ENCODE results near the gene YIPF4.
"Not testable (repeated sequence)": the region's sequence is repeated elsewhere in the genome, so short reads cannot be mapped to it uniquely, and the experiment has no call there.

The YIPF4 gene

DNA sequence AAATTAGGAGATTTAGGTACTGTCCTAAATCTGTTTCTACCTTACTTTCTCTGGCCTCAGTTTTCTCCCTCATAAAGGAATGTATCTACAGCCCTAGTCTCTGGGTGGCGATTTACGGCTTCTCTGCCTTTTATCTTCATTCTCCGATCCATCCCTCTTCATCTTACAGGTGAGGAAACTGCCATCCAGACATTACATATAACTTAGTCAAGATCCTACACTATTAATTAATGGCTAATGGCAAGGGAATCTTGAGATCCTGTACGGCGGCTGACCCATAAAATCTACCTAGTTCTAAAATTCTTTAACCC is 386 bp upstream of the YIPF4 start:
- intact Hi-C loops (cut with DNase I), result loop anchor here (5.0 kb wide), 1 partner anchor 80 kb away; the partner anchor contains the start of gene BIRC6
- peak in 1 of 42 donors; percentile 20 for DNase-seq

DNA sequence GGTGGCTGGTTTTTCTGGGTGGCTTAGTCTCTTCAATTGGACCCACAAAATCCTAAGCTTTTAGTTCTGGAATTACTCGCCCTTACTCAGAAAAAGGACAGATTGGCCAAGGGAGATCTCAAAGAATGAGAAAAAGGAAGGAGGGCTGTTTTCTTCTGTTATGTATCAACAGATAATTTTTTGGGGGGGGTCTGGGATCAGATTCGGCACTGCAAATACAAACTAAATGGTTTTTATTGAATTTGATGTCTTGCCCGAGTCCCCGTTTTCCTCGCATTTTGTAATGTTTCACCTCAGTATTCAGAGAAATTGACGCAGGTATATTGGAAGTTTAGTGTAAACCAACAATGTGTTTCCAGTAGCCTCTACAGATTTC is 762 bp downstream of the YIPF4 start:
- intact Hi-C loops (cut with DNase I), result loop anchor here (5.0 kb wide), 1 partner anchor 79 kb away; the partner anchor contains the start of gene BIRC6
- no peak for DNase-seq

GRCh38 chr2:32284321-32284720 is 6.6 kb downstream of the YIPF4 start:
- intact Hi-C loops (cut with DNase I), result loop anchor here (2.0 kb wide), 1 partner anchor 22 kb away; no protein-coding TSS in a partner anchor
- DNase-seq, result no peak

DNA sequence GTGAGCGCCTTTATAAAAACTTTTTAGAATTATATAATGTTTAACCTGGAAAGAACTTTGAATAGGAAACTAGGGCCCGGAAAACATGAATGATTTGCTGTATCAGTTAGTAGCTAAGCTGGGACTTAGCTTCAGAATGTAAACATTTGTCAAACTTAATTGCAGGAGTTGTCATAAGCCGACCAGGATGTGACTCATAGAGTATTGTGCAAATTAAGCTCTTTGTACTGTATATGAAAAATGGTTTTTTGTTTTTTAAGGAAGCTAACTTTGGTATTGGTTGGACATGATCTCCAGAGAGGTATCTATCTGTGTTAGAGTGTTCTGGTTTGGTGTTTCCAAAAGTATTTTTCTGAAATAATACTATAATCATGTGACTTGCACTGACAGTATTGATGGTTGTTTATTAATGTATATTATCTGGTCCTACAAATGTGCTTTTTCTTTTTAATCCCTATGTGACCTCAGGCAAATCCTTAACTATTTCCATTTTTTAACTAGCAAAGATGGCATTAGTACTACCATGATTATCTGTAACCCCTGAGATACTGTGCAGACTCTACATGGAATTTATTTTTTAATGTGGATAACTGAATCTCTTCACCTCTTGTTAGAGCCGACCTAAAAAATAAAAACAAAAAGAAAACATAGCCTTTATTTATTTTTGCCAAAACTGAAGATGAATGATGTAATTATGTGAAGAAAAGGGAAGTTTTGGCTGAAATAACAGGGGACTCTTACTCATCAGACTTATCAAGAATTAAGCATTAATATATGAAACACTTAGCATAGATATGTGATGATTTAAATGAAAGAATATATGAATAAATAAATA is 11.7 kb downstream of the YIPF4 start:
- no peak for DNase-seq
- intact Hi-C loops (cut with DNase I), result no loop called here

GRCh38 chr2:32290000-32290339 is 12.3 kb downstream of the YIPF4 start:
- DNase-seq, result no peak
- intact Hi-C loops (cut with DNase I), result no loop called here

GRCh38 chr2:32291746-32292145 is 14.0 kb downstream of the YIPF4 start:
- intact Hi-C loops (cut with DNase I), result no loop called here
- no peak for DNase-seq

DNA sequence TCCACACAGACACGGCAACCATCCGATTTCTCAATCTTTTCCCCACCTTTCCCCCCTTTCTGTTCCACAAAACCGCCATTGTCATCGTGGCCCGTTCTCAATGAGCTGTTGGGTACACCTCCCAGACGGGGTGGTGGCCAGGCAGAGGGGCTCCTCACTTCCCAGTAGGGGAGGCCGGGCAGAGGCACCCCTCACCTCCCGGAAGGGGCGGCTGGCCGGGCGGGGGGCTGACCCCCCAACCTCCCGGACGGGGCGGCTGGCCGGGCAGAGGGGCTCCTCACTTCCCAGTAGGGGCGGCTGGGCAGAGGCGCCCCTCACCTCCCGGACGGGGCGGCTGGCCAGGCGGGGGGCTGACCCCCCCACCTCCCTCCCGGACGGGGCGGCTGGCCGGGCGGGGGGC is 15.8 kb downstream of the YIPF4 start:
- intact Hi-C loops (cut with DNase I); DNase-seq: not testable (repeated sequence)

DNA sequence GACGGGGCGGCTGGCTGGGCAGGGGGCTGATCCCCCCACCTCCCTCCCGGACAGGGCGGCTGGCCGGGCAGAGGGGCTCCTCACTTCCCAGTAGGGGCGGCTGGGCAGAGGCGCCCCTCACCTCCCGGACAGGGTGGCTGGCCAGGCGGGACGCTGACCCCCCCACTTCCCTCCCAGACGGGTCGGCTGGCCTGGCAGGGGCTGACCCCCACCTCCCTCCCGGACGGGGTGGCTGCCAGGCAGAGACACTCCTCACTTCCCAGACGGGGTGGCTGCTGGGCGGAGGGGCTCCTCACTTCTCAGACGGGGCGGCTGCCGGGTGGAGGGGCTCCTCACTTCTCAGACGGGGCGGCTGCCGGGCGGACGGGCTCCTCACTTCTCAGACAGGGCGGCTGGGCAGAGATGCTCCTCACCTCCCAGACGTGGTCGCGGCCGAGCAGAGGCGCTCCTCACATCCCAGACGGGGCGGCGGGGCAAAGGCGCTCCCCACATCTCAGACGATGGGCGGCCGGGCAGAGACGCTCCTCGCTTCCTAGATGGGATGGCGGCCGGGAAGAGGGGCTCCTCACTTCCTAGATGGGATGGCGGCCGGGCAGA is 16.4 kb downstream of the YIPF4 start:
- intact Hi-C loops (cut with DNase I); DNase-seq: not testable (repeated sequence)

DNA sequence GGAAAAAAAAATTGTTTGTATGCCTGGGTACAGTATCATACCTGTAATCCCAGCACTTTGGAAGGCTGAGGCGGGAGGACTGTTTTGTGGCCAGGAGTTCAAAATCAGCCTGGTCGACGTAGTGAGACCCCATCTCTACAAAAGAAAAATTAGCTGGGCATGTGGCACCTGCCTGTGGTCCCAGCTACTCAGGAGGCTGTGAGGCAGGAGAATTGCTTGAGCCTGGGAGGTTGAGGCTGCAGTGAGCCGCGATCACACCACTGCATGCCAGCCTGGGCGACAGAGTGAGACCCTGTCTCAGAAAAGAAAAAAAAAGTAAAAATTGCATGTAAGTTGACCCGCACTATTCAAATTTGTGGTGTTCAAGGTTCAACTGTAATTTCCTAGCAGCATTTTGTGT is 32.9 kb downstream of the YIPF4 start:
- intact Hi-C loops (cut with DNase I), result no loop called here
- DNase-seq, result no peak

- intact Hi-C loops (cut with DNase I), result no loop called here
- no peak for DNase-seq
These were observed 37.2 kb downstream of the YIPF4 start for GRCh38 chr2:32314886-32315285.

- DNase-seq; intact Hi-C loops (cut with DNase I): not testable (repeated sequence)
These were observed 51.0 kb downstream of the YIPF4 start for GRCh38 chr2:32328679-32329078.

DNA sequence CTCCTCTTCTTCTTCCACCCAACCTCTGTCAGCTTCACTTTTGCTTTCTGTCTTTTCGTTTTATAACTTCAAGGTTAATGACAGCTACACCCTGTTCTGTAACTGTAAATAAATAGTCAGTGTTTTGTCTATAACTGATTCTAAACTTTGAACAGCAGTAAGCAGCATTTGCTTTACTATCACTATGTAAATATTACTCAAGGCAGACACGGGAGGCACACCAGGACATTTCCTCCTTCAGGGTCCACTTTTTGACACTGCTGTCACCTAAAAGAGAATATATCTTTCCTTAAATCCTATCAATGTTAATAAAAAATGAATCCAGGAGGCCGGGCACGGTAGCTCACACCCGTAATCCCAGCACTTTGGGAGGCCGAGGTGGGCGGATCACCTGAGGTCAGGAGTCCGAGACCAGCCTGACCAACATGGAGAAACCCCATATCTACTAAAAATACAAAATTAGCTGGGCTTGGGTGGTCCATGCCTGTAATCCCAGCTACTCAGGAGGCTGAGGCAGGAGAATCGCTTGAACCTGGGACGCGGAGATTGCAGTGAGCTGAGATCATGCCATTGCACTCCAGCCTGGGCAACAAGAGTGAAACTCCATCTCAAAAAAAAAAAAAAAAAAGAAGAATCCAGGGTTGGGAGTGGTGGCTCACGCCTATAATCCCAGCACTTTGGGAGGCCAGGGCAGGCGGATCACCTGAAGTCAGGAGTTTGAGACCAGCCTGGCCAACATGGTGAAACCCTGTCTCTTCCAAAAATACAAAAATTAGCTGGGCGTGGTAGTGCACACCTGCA is 51.7 kb downstream of the YIPF4 start:
- intact Hi-C loops (cut with DNase I), result not testable (repeated sequence)

DNA sequence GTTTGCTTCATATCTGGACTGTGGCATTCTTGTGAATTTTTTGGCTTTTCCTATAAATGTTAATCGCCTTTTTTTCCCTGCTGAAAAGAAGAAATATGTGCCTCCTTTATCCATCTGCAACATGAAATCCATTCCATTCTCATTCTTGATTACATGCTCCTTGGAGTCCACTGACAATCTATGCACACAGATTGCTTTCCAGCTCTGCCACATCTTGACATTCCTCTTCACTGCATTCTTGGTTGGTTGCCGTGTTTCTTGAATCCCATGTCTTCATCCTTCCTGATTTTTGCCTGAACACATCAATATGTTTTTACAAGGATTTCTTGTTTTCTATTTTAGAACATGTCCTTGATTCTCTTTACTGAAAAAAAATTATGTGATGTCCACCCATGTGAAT is 52.4 kb downstream of the YIPF4 start:
- DNase-seq, result no peak
- intact Hi-C loops (cut with DNase I), result no loop called here

More for the DNA sequence above, 51.7 kb downstream of the YIPF4 start:
- DNase-seq, result not testable (repeated sequence)

DNA sequence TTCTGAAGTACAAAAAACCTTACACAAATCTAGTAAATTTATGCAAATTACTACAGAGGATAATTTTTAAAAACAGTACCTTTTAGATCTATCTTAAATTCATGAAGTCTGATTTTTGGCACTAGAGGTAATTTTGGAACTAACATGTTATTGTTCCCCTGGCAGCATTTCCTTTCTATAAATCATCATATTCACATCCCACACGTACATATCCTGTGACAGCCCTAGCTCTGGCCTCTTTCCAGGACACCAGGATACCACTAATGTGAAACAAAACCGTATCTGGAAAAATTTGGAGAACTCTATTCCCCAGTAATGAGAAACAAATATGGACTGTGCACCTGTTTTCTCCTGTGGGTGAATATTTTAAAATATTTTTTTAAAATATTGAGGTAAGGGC is 65.1 kb downstream of the YIPF4 start:
- peak in 1 of 42 donors; percentile 18 for DNase-seq
- intact Hi-C loops (cut with DNase I), result no loop called here

GRCh38 chr2:32350797-32351196 is 73.1 kb downstream of the YIPF4 start:
- intact Hi-C loops (cut with DNase I), result loop anchor here (10.0 kb wide), 1 partner anchor 316 kb away; the partner anchor contains the start of gene DPY30
- DNase-seq, result not testable (repeated sequence)

GRCh38 chr2:32355976-32356680 is 78.4 kb downstream of the YIPF4 start:
- no peak for DNase-seq
- intact Hi-C loops (cut with DNase I), result loop anchor here (5.0 to 10.0 kb wide), 3 partner anchors 79 to 321 kb away; partner anchors contain the start of genes DPY30, SLC30A6 and YIPF4

GRCh38 chr2:32356681-32357317 is 79.1 kb downstream of the YIPF4 start, which contains the start of gene BIRC6:
TSS of gene BIRC6 (plus strand) at chr2:32357023. CDS start at chr2:32357162, 139 bp downstream.
- intact Hi-C loops (cut with DNase I), result loop anchor here (5.0 to 10.0 kb wide), 3 partner anchors 79 to 322 kb away; partner anchors contain the start of genes DPY30, SLC30A6 and YIPF4
- peak; percentile 95 to 100 (median 99) for DNase-seq
